Mesenchymal stem cell (in vitro differentiated cells and primary cell): ENCODE measurements around the gene TBC1D17.

Experiments used
- DNase-seq: peaks from one replicate; pipeline ENCODE4 v3.0.0-alpha.2; 2013
- H2AFZ ChIP-seq: one replicate; pipeline ENCODE4 v1.6.1; 2013; ENCODE audit warnings: low read depth, mild to moderate bottlenecking, control low read depth, inconsistent platforms, low read length, moderate library complexity
- H2AK5ac ChIP-seq: 2 replicates; pipeline ENCODE4 v1.6.1; 2013; ENCODE audit warnings: low read length, moderate library complexity, mild to moderate bottlenecking, inconsistent platforms; ENCODE audit not compliant: severe bottlenecking
- H2BK120ac ChIP-seq: one replicate; pipeline ENCODE4 v1.6.1; 2013; ENCODE audit warnings: low read depth, mild to moderate bottlenecking, inconsistent platforms, low read length, moderate library complexity
- H2BK12ac ChIP-seq, 2 experiments: one replicate each; pipeline ENCODE4 v1.6.1; 2013; ENCODE audit warnings: inconsistent platforms in 2 of 2, low read length in 2 of 2, mild to moderate bottlenecking in 2 of 2, moderate library complexity in 2 of 2, control low read depth in 1 of 2
- H2BK15ac ChIP-seq: one replicate; pipeline ENCODE4 v1.6.1; 2013; ENCODE audit warnings: mild to moderate bottlenecking, low read depth, inconsistent platforms; ENCODE audit not compliant: poor library complexity, severe bottlenecking
- H2BK5ac ChIP-seq: 2 replicates; pipeline ENCODE4 v1.6.1; 2013; ENCODE audit warnings: low read depth, mild to moderate bottlenecking, low read length, control low read depth, inconsistent platforms; ENCODE audit not compliant: poor library complexity, severe bottlenecking
- H3K14ac ChIP-seq, 2 experiments: one replicate each; pipeline ENCODE4 v1.6.1; 2013; ENCODE audit warnings: inconsistent platforms in 2 of 2, low read length in 2 of 2, control low read depth in 1 of 2, mild to moderate bottlenecking in 1 of 2, moderate library complexity in 1 of 2
- H3K18ac ChIP-seq, 2 experiments: one replicate each; pipeline ENCODE4 v1.6.1; 2013; ENCODE audit warnings: inconsistent platforms in 2 of 2, low read length in 2 of 2, control low read depth in 1 of 2, low read depth in 1 of 2, mild to moderate bottlenecking in 1 of 2
- H3K23ac ChIP-seq, 2 experiments: one replicate each; pipeline ENCODE4 v1.6.1; 2013; ENCODE audit warnings: inconsistent platforms in 2 of 2, low read length in 2 of 2, mild to moderate bottlenecking in 2 of 2, moderate library complexity in 2 of 2, control low read depth in 1 of 2
- H3K27ac ChIP-seq: 2 replicates; pipeline ENCODE4 v1.5.1; 2013; ENCODE audit warnings: mild to moderate bottlenecking, moderate library complexity, low read length, control low read depth, inconsistent platforms; ENCODE audit not compliant: poor library complexity, severe bottlenecking
- H3K27me3 ChIP-seq, 2 experiments: 2 replicates each; pipeline versions ENCODE4 v1.6.1 to v1.7.0; 2013; ENCODE audit warnings: low read length in 2 of 2, mild to moderate bottlenecking in 2 of 2, moderate library complexity in 2 of 2, control low read depth in 1 of 2, inconsistent platforms in 1 of 2; ENCODE audit not compliant: control insufficient read depth in 1 of 2, insufficient read depth in 1 of 2
- H3K36me3 ChIP-seq, 2 experiments: 2 replicates each; pipeline versions ENCODE4 v1.6.1 to v1.7.0; 2013; ENCODE audit warnings: low read length in 2 of 2, control low read depth in 1 of 2, inconsistent platforms in 1 of 2, low read depth in 1 of 2, mild to moderate bottlenecking in 1 of 2; ENCODE audit not compliant: insufficient read depth in 2 of 2, control insufficient read depth in 1 of 2
- H3K4ac ChIP-seq, 2 experiments: one replicate each; pipeline ENCODE4 v1.6.1; 2013; ENCODE audit warnings: inconsistent platforms in 2 of 2, low read length in 2 of 2, mild to moderate bottlenecking in 2 of 2, moderate library complexity in 2 of 2, control low read depth in 1 of 2, low read depth in 1 of 2
- H3K4me1 ChIP-seq: 2 replicates; pipeline ENCODE4 v1.6.1; 2013; ENCODE audit warnings: low read depth, low read length, control low read depth; ENCODE audit not compliant: control insufficient read depth, insufficient read depth
- H3K4me2 ChIP-seq: 2 replicates; pipeline ENCODE4 v1.6.1; 2013; ENCODE audit warnings: low read length, mild to moderate bottlenecking, inconsistent platforms; ENCODE audit not compliant: poor library complexity, severe bottlenecking
- H3K4me3 ChIP-seq, 2 experiments: 2 replicates each; pipeline versions ENCODE4 v1.5.1 to v1.7.0; 2013; ENCODE audit warnings: low read length in 2 of 2, mild to moderate bottlenecking in 2 of 2, control low read depth in 1 of 2, low read depth in 1 of 2; ENCODE audit not compliant: insufficient read depth in 1 of 2
- H3K79me1 ChIP-seq: replicated peaks from 2 replicates; pipeline ENCODE4 v1.6.1; 2013; ENCODE audit warnings: mild to moderate bottlenecking, control low read depth, low read length, inconsistent platforms; ENCODE audit not compliant: poor library complexity, severe bottlenecking
- H3K9ac ChIP-seq: 2 replicates; pipeline ENCODE4 v1.7.0; 2013; ENCODE audit warnings: mild to moderate bottlenecking, low read length, moderate library complexity
- H3K9me3 ChIP-seq: 2 replicates; pipeline ENCODE4 v1.7.0; 2013; ENCODE audit warnings: mild to moderate bottlenecking, low read length; ENCODE audit not compliant: control insufficient read depth
- H4K8ac ChIP-seq: one replicate; pipeline ENCODE4 v1.6.1; 2013; ENCODE audit warnings: inconsistent platforms, mild to moderate bottlenecking, low read length, moderate library complexity
- H4K91ac ChIP-seq: one replicate; pipeline ENCODE4 v1.6.1; 2013; ENCODE audit warnings: mild to moderate bottlenecking, low read length, inconsistent platforms
- WGBS: methylation state at CpG from one replicate; pipeline ENCODE4 v1.1.7; 2013; ENCODE audit warnings: mixed read lengths; 5-methylcytosine and 5-hydroxymethylcytosine counted together

The TBC1D17 gene

GRCh38 chr19:49839713-49840112 is 37.8 kb upstream of the TBC1D17 start:
- H2BK5ac ChIP-seq = no peak overlapping the region
- H3K4me2 ChIP-seq = no peak overlapping the region
- H3K18ac ChIP-seq = no peak overlapping the region
- peaks cover 61 to 64% of the 10 kb centered on the region in 2 experiments for H3K36me3 ChIP-seq
- H3K27ac ChIP-seq = no peak overlapping the region
- no peak overlapping the region for H2BK12ac ChIP-seq
- H2BK120ac ChIP-seq = no peak overlapping the region
- H3K4ac ChIP-seq = no peak overlapping the region
- no peak overlapping the region for H4K8ac ChIP-seq
- no peak overlapping the region for H3K23ac ChIP-seq
- DNase-seq = no peak
- peaks cover 16% of the 10 kb centered on the region for H3K4me1 ChIP-seq
- WGBS = 97% methylated on average over 11 of the region's 11 CpGs
- H3K9me3 ChIP-seq = no peaks in the 10 kb centered on the region
- H3K9ac ChIP-seq = no peak overlapping the region
- H2AK5ac ChIP-seq = no peak overlapping the region
- H4K91ac ChIP-seq = no peak overlapping the region
- no peak overlapping the region for H3K14ac ChIP-seq
- no peak overlapping the region for H2BK15ac ChIP-seq
- no peak overlapping the region for H3K4me3 ChIP-seq
- H3K27me3 ChIP-seq = no peaks in the 10 kb centered on the region
- H3K79me1 ChIP-seq = peaks cover 24% of the 10 kb centered on the region
- no peak overlapping the region for H2AFZ ChIP-seq

- H3K4me1 ChIP-seq = peaks cover 16% of the 10 kb centered on the region
- 95% methylated on average over 11 of the region's 11 CpGs for WGBS
- H3K79me1 ChIP-seq = peaks cover 20% of the 10 kb centered on the region
- H2AK5ac ChIP-seq = no peak overlapping the region
- H3K4me2 ChIP-seq = no peak overlapping the region
- H3K23ac ChIP-seq = no peak overlapping the region
- no peaks in the 10 kb centered on the region for H3K9me3 ChIP-seq
- H4K91ac ChIP-seq = no peak overlapping the region
- H3K18ac ChIP-seq = no peak overlapping the region
- no peaks in the 10 kb centered on the region for H3K27me3 ChIP-seq
- H2BK120ac ChIP-seq = no peak overlapping the region
- no peak overlapping the region for H3K9ac ChIP-seq
- no peak overlapping the region for H3K4me3 ChIP-seq
- H3K4ac ChIP-seq = no peak overlapping the region
- no peak overlapping the region for H2BK15ac ChIP-seq
- H3K14ac ChIP-seq = no peak overlapping the region
- H3K27ac ChIP-seq = no peak overlapping the region
- H2BK5ac ChIP-seq = no peak overlapping the region
- no peak overlapping the region for H4K8ac ChIP-seq
- no peak for DNase-seq
- no peak overlapping the region for H2AFZ ChIP-seq
- peaks cover 55 to 58% of the 10 kb centered on the region in 2 experiments for H3K36me3 ChIP-seq
- H2BK12ac ChIP-seq = no peak overlapping the region
These were observed 37.2 kb upstream of the TBC1D17 start for GRCh38 chr19:49840321-49840720.

- 94% methylated on average over 16 of the region's 17 CpGs for WGBS
- H3K4ac ChIP-seq = no peak overlapping the region
- peaks cover 15% of the 10 kb centered on the region for H3K79me1 ChIP-seq
- H2BK15ac ChIP-seq = no peak overlapping the region
- no peaks in the 10 kb centered on the region for H3K9me3 ChIP-seq
- H3K23ac ChIP-seq = no peak overlapping the region
- no peak overlapping the region for H2BK120ac ChIP-seq
- H3K18ac ChIP-seq = no peak overlapping the region
- no peak overlapping the region for H3K4me2 ChIP-seq
- H3K27me3 ChIP-seq = no peaks in the 10 kb centered on the region
- no peak overlapping the region for H3K4me3 ChIP-seq
- no peak for DNase-seq
- H3K27ac ChIP-seq = no peak overlapping the region
- no peak overlapping the region for H2AK5ac ChIP-seq
- H4K91ac ChIP-seq = no peak overlapping the region
- no peak overlapping the region for H2BK5ac ChIP-seq
- H2AFZ ChIP-seq = no peak overlapping the region
- H3K9ac ChIP-seq = no peak overlapping the region
- H2BK12ac ChIP-seq = no peak overlapping the region
- peaks cover 16% of the 10 kb centered on the region for H3K4me1 ChIP-seq
- no peak overlapping the region for H3K14ac ChIP-seq
- peaks cover 50 to 55% of the 10 kb centered on the region in 2 experiments for H3K36me3 ChIP-seq
- H4K8ac ChIP-seq = no peak overlapping the region
These were observed 36.7 kb upstream of the TBC1D17 start for GRCh38 chr19:49840736-49841249.

- Histone ChIP-seq H3K9ac (no peak overlapping the region), H3K14ac (no peak overlapping the region), H3K36me3 (peaks cover 28 to 30% of the 10 kb centered on the region in 2 experiments), H3K4me2 (no peak overlapping the region), H2AFZ (no peak overlapping the region), H3K79me1 (peaks cover 15% of the 10 kb centered on the region), H3K23ac (no peak overlapping the region), H4K8ac (no peak overlapping the region), H3K4me1 (peaks cover 3% of the 10 kb centered on the region), H3K9me3 (no peaks in the 10 kb centered on the region), H2AK5ac (no peak overlapping the region), H2BK120ac (no peak overlapping the region), H3K27ac (no peak overlapping the region), H3K27me3 (no peaks in the 10 kb centered on the region), H3K4me3 (no peak overlapping the region), H2BK5ac (no peak overlapping the region), H2BK15ac (no peak overlapping the region), H2BK12ac (no peak overlapping the region), H3K4ac (no peak overlapping the region), H4K91ac (no peak overlapping the region), H3K18ac (no peak overlapping the region)
- 100% methylated on average over 2 of the region's 3 CpGs for WGBS
- no peak for DNase-seq
These were observed 34.2 kb upstream of the TBC1D17 start for GRCh38 chr19:49843265-49843664.
